ENCODE results near the gene PTGDS.
A peak's percentile ranks its signal among the peaks of the same experiment; 100 is the strongest.
"Not testable (repeated sequence)": the region's sequence is repeated elsewhere in the genome, so short reads cannot be mapped to it uniquely, and the experiment has no call there.

DNA sequence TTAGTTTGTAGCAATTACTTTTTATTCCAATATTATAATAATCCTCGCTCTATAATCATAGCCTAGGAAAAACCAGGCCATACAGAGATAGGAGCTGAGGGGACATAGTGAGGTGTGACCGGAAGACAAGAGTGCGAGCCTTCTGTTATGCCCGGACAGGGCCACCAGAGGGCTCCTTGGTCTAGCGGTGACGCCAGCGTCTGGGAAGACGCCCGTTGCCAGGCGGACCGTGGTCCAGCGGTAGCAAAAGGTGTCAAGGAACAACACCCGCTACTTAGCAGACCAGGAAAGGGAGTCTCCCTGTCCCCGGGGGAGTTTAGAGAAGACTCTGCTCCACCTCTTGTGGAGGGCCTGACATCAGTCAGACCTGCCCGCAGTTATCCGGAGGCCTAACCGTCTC is 27.0 kb downstream of the PTGDS start:
- TF ChIP-seq, protein P1, sequence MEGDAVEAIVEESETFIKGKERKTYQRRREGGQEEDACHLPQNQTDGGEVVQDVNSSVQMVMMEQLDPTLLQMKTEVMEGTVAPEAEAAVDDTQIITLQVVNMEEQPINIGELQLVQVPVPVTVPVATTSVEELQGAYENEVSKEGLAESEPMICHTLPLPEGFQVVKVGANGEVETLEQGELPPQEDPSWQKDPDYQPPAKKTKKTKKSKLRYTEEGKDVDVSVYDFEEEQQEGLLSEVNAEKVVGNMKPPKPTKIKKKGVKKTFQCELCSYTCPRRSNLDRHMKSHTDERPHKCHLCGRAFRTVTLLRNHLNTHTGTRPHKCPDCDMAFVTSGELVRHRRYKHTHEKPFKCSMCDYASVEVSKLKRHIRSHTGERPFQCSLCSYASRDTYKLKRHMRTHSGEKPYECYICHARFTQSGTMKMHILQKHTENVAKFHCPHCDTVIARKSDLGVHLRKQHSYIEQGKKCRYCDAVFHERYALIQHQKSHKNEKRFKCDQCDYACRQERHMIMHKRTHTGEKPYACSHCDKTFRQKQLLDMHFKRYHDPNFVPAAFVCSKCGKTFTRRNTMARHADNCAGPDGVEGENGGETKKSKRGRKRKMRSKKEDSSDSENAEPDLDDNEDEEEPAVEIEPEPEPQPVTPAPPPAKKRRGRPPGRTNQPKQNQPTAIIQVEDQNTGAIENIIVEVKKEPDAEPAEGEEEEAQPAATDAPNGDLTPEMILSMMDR (IDR thresholded peaks at IDR 0.05): peak; percentile 17 to 50 (median 39)
- TF ChIP-seq POLR2AphosphoS5, EP300 (IDR thresholded peaks at IDR 0.05): not testable (repeated sequence)

Measured in esophagus muscularis mucosa (tissue), 4 donors.